ENCODE results near the gene ALDH5A1.

GRCh38 chr6:24446670-24447069 lies 48.1 kb upstream of the ALDH5A1 start:
- TF ChIP-seq POLR2A (IDR thresholded peaks at IDR 0.05), result no peak
- TF ChIP-seq CTCF (IDR thresholded peaks at IDR 0.05 in 4 of 5, conservative IDR thresholded peaks at IDR 0.05 in 1 of 5), result no peak

All from gastrocnemius medialis (tissue), 4 donors.